Measurements from ENCODE around the gene DNAJC22.
"Not testable (repeated sequence)": the region's sequence is repeated elsewhere in the genome, so short reads cannot be mapped to it uniquely, and the experiment has no call there.

The DNAJC22 gene

GRCh38 chr12:49375406-49375805 is 28.7 kb downstream of the DNAJC22 start:
- no peak for FAIRE-seq

DNA sequence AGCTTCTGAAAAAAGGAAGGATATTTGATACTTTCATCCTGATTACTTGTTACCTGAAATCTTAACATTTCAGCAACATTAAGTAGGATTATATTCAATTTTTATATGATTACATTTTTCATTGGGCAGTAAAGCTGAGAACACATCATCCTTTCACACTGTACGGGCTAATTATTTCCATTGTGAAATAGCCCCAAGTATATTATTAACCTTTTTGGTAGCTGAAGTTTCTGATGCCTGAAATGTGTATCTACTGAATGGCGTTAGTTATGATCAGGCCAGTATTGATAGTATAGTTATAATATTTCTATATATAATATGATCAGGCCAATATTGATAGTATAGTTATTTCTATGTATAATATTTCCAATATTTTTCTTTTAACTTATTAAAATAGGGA is 30.7 kb downstream of the DNAJC22 start:
- FAIRE-seq: no peak

DNA sequence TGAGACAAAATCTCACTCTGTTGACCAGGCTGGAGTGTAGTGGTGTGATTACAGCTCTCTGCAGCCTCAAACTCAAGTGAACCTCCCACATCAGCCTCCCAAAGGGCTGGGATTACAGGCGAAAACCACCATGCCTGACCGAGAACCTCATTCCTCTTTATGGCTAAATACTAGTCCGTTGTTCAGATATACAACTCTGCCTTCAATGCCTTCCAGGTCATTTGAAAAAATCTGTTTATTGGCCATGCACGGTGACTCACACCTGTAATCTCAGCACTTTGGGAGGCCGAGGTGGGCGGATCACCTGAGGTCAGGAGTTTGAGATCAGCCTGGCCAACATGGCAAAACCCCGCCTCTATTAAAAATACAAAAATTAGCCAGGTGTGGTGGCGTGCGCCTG is 33.5 kb downstream of the DNAJC22 start:
- FAIRE-seq: not testable (repeated sequence)

DNA sequence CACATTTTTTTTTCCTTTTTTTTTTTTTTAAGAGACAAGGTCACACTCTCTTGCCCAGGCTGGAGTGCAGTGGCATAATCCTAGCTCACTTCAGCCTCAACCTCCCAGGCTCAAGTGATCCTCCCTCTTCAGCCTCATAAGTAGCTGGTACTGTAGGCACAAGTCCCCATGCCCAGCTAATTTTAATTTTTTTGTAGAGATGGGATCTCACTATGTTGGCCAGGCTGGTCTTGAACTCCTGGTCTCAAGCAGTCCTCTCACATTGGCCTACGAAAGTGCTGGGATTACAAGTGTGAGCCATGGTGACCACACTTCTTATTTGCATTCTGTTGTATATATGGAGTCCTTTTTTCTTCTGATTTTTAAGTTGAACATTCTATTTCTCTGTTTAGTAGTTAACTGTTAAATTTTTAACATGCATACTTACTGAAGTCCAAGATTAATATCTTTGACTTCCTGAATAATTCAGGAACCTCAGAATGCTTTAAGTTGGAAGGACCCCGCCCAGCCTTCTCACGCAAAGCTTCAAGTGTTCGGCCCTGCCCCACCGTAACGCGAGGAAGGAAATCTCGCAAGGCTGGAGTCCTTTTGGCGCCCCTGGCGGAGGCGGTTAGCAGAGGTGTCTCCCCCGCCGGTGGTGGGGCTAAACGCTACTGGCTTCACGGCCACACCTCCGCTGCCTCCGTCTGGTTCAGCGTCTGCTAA is 42.1 kb downstream of the DNAJC22 start:
- FAIRE-seq: no peak

DNA sequence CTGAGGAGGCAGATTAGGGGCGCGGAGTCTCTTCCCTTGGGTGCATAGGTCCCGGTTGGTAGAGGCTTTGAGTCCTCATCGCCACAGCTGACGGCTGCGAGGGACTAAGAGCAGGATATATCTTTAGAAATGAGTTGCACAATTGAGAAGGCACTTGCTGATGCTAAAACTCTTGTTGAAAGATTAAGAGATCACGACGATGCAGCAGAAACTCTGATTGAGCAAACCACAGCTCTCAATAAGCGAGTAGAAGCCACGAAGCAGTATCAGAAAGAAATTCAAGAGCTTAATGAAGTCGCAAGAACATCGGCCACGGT is 42.7 kb downstream of the DNAJC22 start:
- FAIRE-seq: no peak

DNA sequence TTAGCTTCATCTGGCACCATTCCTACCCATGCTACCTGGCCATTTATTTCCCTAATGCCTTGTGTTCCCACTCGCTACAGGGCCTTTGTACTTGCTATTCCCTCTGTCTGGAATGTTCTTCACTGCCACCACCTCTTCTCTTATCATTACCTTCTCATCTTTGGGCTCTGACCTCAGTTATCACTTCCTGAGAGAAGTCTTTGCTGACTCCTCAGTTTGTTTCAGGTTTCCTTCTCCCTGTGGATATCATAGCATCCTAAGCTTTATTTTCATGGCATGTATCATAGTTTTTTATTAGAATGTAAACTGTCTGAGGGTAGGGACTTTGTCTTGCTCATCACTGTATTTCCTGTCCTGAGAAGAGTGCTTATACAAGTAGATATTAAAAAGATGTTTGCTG is 50.3 kb downstream of the DNAJC22 start:
- FAIRE-seq: no peak

DNA sequence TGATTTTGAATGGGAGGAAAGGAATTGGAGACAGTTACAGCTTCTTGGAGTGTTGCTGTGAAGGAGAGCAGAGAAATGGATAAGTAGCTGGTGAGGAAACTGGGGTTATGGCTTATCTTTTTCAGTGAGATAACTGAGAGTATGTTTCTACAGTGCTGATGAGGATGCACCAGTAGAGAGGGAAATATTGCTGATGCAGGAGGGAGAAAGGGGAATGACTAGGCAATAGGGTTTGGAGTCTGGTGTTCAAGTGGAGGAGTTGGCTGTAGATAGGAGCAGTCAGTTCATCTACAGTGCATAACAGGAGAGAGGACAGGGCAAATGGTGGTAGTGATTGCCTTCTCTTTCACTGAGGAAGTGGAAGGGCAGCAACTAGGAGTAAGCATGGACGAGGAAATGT is 53.6 kb downstream of the DNAJC22 start:
- FAIRE-seq: no peak
